Astrocyte (in vitro differentiated cells and primary cell): Measurements from ENCODE around the gene SLC25A43. TPM values are rescaled to one million over a fixed set of nuclear protein-coding genes. Genes with fewer than 3 reads are reported as not detected.

ENCODE experiments used
- DNase-seq: peaks from one replicate; pipeline ENCODE4 v3.0.0-alpha.2; 2010; ENCODE audit warnings: low read depth
- FAIRE-seq: peaks from 2 replicates; lab custom pipeline; 2011; peaks lifted over from hg19 to GRCh38; lab: Jason Lieb, UNC
- H2AFZ ChIP-seq: 2 replicates; pipeline ENCODE4 v1.6.0; 2012; ENCODE audit warnings: low read depth, low read length, inconsistent platforms
- H3K27ac ChIP-seq: 2 replicates; pipeline ENCODE4 v1.5.1; 2011; ENCODE audit warnings: low read depth, low read length, inconsistent platforms
- H3K27me3 ChIP-seq: 2 replicates; pipeline ENCODE4 v1.6.0; 2011; ENCODE audit warnings: low read length, inconsistent platforms; ENCODE audit not compliant: insufficient read depth
- H3K36me3 ChIP-seq: 2 replicates; pipeline ENCODE4 v1.5.1; 2011; ENCODE audit warnings: low read length, inconsistent platforms; ENCODE audit not compliant: insufficient read depth
- H3K4me1 ChIP-seq: 2 replicates; pipeline ENCODE4 v1.5.1; 2011; ENCODE audit warnings: low read length, inconsistent platforms; ENCODE audit not compliant: insufficient read depth
- H3K4me2 ChIP-seq: 2 replicates; pipeline ENCODE4 v1.6.0; 2012; ENCODE audit warnings: low read length, inconsistent platforms
- H3K4me3 ChIP-seq: 2 replicates; pipeline ENCODE4 v1.5.1; 2011; ENCODE audit warnings: low read depth, mild to moderate bottlenecking, low read length, inconsistent platforms; ENCODE audit not compliant: insufficient read depth
- H3K79me2 ChIP-seq: 2 replicates; pipeline ENCODE4 v1.6.0; 2012; ENCODE audit warnings: mild to moderate bottlenecking, low read length, inconsistent platforms; ENCODE audit not compliant: insufficient read depth
- H3K9ac ChIP-seq: 2 replicates; pipeline ENCODE4 v1.6.0; 2012; ENCODE audit warnings: mild to moderate bottlenecking, low read length, inconsistent platforms
- H3K9me3 ChIP-seq: 2 replicates; pipeline ENCODE4 v1.5.1; 2012; ENCODE audit warnings: low read depth, mild to moderate bottlenecking, low read length, inconsistent platforms; ENCODE audit not compliant: insufficient read depth
- H4K20me1 ChIP-seq: 2 replicates; pipeline ENCODE4 v1.6.0; 2012; ENCODE audit warnings: low read length, inconsistent platforms; ENCODE audit not compliant: insufficient read depth
- H3K27ac Mint-ChIP-seq: one replicate; pipeline ENCODE4 v1.8.0; 2021; ENCODE audit warnings: mild to moderate bottlenecking, mixed read lengths; ENCODE audit not compliant: unreplicated experiment
- H3K27me3 Mint-ChIP-seq: one replicate; pipeline ENCODE4 v1.8.0; 2021; ENCODE audit warnings: low read depth, mixed read lengths; ENCODE audit not compliant: unreplicated experiment
- H3K36me3 Mint-ChIP-seq: one replicate; pipeline ENCODE4 v1.8.0; 2021; ENCODE audit warnings: low read depth, mixed read lengths; ENCODE audit not compliant: unreplicated experiment
- H3K4me1 Mint-ChIP-seq: one replicate; pipeline ENCODE4 v1.8.0; 2021; ENCODE audit warnings: low read depth, mixed read lengths; ENCODE audit not compliant: unreplicated experiment
- H3K4me3 Mint-ChIP-seq: one replicate; pipeline ENCODE4 v1.8.0; 2021; ENCODE audit warnings: mild to moderate bottlenecking, moderate library complexity, mixed read lengths; ENCODE audit not compliant: unreplicated experiment
- H3K9me3 Mint-ChIP-seq: one replicate; pipeline ENCODE4 v1.8.0; 2021; ENCODE audit warnings: mild to moderate bottlenecking, mixed read lengths; ENCODE audit not compliant: unreplicated experiment
- CTCF ChIP-seq: IDR thresholded peaks from 2 replicates; pipeline ENCODE4 v1.5.1; 2011; ENCODE audit warnings: low read depth, mild to moderate bottlenecking, inconsistent platforms, low read length, moderate library complexity; ENCODE audit not compliant: insufficient read depth
- EZH2 ChIP-seq: IDR thresholded peaks from 2 replicates; pipeline ENCODE4 v1.6.1; 2012; ENCODE audit warnings: mild to moderate bottlenecking, low read length, inconsistent platforms; ENCODE audit not compliant: insufficient read depth
- total RNA-seq: library from RNA; stranded (reverse); gene quantifications from 2 replicates; pipeline ENCODE4 v1.2.1, GENCODE V29; 2021

SLC25A43 gene
- total RNA-seq, 1 donor from 2014 or later = 11.6 TPM

- no peak for DNase-seq
- no peaks in the 10 kb centered on the region for H3K4me1 Mint-ChIP-seq
- H3K27me3 ChIP-seq = no peaks in the 10 kb centered on the region
- no peak overlapping the region for H3K4me3 ChIP-seq
- TF ChIP-seq CTCF = no peak
- no peaks in the 10 kb centered on the region for H4K20me1 ChIP-seq
- no peaks in the 10 kb centered on the region for H3K36me3 Mint-ChIP-seq
- no peak overlapping the region for H3K9ac ChIP-seq
- no peak overlapping the region for H3K4me3 Mint-ChIP-seq
- no peak for FAIRE-seq
- no peaks in the 10 kb centered on the region for H3K9me3 ChIP-seq
- H3K27ac ChIP-seq = no peak overlapping the region
- no peaks in the 10 kb centered on the region for H3K9me3 Mint-ChIP-seq
- H3K36me3 ChIP-seq = no peaks in the 10 kb centered on the region
- H3K79me2 ChIP-seq = no peaks in the 10 kb centered on the region
- H3K4me1 ChIP-seq = no peaks in the 10 kb centered on the region
- no peak overlapping the region for H3K4me2 ChIP-seq
- H3K27ac Mint-ChIP-seq = no peak overlapping the region
- no peaks in the 10 kb centered on the region for H3K27me3 Mint-ChIP-seq
- H2AFZ ChIP-seq = no peak overlapping the region
Observed at GRCh38 chrX:119495734-119496726, 96.9 kb downstream of the SLC25A43 start.

- no peak overlapping the region for H3K4me3 ChIP-seq
- no peak overlapping the region for H3K27ac ChIP-seq
- no peak overlapping the region for H3K27ac Mint-ChIP-seq
- H3K9ac ChIP-seq = no peak overlapping the region
- H3K4me3 Mint-ChIP-seq = no peak overlapping the region
- no peaks in the 10 kb centered on the region for H3K9me3 ChIP-seq
- no peaks in the 10 kb centered on the region for H3K27me3 Mint-ChIP-seq
- H4K20me1 ChIP-seq = no peaks in the 10 kb centered on the region
- H3K9me3 Mint-ChIP-seq = no peaks in the 10 kb centered on the region
- no peaks in the 10 kb centered on the region for H3K79me2 ChIP-seq
- H3K4me1 Mint-ChIP-seq = no peaks in the 10 kb centered on the region
- no peaks in the 10 kb centered on the region for H3K27me3 ChIP-seq
- H2AFZ ChIP-seq = no peak overlapping the region
- H3K4me1 ChIP-seq = no peaks in the 10 kb centered on the region
- H3K4me2 ChIP-seq = no peak overlapping the region
- FAIRE-seq = no peak
- H3K36me3 ChIP-seq = no peaks in the 10 kb centered on the region
- TF ChIP-seq EZH2 = no peak
- no peak for TF ChIP-seq CTCF
- DNase-seq = no peak
- no peaks in the 10 kb centered on the region for H3K36me3 Mint-ChIP-seq
Observed at GRCh38 chrX:119497185-119497584, 98.0 kb downstream of the SLC25A43 start.
